ENCODE results near the gene DYDC2.

DNA sequence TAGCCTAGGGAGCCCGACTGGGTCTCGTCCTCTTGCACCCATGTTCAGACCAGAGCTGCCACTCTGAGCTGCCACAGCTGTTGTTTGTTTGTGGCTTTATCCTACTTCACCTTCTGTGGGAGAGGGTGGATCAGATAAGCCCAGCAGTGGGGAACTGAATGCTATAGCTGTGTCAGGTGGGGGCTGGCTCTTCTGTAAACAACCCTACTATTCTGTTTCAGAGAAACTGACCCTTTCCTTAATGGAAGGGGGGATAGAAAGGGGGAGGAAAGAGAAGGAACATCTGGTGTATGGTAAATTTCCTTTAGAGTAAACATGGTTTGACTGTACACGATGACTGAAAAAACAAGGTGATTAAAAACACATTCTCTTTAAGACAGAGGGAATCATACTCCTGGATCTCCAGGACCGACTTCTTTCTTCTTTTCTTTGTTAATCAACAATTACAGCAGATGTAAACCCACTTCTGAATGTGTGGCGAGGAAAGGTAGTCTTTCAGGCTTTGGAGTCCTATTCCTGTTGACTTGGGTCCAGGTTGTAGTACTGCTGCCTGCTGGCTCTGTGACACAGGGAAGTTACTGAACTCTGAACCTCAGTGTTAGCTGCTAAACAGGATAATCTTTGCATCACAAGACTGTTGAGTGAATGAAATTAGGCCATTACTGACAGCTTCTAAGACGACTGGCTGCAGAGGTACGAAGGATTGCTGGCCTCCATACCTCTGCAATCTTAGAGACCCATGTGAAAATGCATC lies 57.7 kb downstream of the DYDC2 start:
- TF ChIP-seq, protein P1, sequence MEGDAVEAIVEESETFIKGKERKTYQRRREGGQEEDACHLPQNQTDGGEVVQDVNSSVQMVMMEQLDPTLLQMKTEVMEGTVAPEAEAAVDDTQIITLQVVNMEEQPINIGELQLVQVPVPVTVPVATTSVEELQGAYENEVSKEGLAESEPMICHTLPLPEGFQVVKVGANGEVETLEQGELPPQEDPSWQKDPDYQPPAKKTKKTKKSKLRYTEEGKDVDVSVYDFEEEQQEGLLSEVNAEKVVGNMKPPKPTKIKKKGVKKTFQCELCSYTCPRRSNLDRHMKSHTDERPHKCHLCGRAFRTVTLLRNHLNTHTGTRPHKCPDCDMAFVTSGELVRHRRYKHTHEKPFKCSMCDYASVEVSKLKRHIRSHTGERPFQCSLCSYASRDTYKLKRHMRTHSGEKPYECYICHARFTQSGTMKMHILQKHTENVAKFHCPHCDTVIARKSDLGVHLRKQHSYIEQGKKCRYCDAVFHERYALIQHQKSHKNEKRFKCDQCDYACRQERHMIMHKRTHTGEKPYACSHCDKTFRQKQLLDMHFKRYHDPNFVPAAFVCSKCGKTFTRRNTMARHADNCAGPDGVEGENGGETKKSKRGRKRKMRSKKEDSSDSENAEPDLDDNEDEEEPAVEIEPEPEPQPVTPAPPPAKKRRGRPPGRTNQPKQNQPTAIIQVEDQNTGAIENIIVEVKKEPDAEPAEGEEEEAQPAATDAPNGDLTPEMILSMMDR (IDR thresholded peaks at IDR 0.05): no peak
- TF ChIP-seq EMX1 (CRISPR knock-in tag; IDR thresholded peaks at IDR 0.05): no peak
- TF ChIP-seq PRRX2 (CRISPR knock-in tag; IDR thresholded peaks at IDR 0.05): no peak
- TF ChIP-seq, protein P2, sequence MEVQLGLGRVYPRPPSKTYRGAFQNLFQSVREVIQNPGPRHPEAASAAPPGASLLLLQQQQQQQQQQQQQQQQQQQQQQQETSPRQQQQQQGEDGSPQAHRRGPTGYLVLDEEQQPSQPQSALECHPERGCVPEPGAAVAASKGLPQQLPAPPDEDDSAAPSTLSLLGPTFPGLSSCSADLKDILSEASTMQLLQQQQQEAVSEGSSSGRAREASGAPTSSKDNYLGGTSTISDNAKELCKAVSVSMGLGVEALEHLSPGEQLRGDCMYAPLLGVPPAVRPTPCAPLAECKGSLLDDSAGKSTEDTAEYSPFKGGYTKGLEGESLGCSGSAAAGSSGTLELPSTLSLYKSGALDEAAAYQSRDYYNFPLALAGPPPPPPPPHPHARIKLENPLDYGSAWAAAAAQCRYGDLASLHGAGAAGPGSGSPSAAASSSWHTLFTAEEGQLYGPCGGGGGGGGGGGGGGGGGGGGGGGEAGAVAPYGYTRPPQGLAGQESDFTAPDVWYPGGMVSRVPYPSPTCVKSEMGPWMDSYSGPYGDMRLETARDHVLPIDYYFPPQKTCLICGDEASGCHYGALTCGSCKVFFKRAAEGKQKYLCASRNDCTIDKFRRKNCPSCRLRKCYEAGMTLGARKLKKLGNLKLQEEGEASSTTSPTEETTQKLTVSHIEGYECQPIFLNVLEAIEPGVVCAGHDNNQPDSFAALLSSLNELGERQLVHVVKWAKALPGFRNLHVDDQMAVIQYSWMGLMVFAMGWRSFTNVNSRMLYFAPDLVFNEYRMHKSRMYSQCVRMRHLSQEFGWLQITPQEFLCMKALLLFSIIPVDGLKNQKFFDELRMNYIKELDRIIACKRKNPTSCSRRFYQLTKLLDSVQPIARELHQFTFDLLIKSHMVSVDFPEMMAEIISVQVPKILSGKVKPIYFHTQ (CRISPR knock-in tag; IDR thresholded peaks at IDR 0.05): no peak
- TF ChIP-seq RELA (CRISPR knock-in tag; IDR thresholded peaks at IDR 0.05; ENCODE audit: borderline replicate concordance): no peak
- no peak for TF ChIP-seq ELF4 (CRISPR knock-in tag; IDR thresholded peaks at IDR 0.05; ENCODE audit: low read depth)
- TF ChIP-seq, protein P3, sequence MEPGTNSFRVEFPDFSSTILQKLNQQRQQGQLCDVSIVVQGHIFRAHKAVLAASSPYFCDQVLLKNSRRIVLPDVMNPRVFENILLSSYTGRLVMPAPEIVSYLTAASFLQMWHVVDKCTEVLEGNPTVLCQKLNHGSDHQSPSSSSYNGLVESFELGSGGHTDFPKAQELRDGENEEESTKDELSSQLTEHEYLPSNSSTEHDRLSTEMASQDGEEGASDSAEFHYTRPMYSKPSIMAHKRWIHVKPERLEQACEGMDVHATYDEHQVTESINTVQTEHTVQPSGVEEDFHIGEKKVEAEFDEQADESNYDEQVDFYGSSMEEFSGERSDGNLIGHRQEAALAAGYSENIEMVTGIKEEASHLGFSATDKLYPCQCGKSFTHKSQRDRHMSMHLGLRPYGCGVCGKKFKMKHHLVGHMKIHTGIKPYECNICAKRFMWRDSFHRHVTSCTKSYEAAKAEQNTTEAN (CRISPR knock-in tag; IDR thresholded peaks at IDR 0.05): no peak
- TF ChIP-seq ZNF219 (CRISPR knock-in tag; IDR thresholded peaks at IDR 0.05; ENCODE audit: borderline replicate concordance): no peak
- no peak for TF ChIP-seq CREB1 (CRISPR knock-in tag; IDR thresholded peaks at IDR 0.05)
- TF ChIP-seq NFYB (CRISPR knock-in tag; conservative IDR thresholded peaks at IDR 0.05; ENCODE audit: low read depth): no peak
